ENCODE results near the gene EXO1. TPM values are rescaled to one million over a fixed set of nuclear protein-coding genes. Genes with fewer than 3 reads are reported as not detected.

Gene EXO1
- total and polyA plus RNA-seq, 2 experiments from 2014 or later: 6.2 TPM

DNA sequence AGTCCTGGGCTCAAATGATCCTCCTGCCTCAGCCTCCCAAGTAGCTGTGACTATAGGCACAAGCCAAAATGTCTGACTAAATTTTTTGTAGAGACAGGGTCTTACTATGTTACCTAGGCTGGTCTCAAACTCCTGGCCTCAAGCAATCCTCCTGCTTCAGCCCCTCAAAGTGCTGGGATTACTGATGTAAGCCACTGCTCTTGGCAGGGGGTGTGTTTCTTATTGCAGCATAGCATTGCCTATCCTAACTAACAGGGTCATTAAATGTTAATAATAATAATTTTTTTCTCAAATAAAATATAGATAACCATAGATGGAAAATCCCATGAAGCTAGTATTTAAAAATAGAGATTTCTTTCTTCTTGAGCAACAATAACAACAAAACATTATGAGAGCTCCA is 52.4 kb downstream of the EXO1 start:
- Histone ChIP-seq H3K27ac (no peak overlapping the region), H3K9ac (no peak overlapping the region), H3K79me2 (ENCODE audit: insufficient read depth) (no peaks in the 10 kb centered on the region), H3F3A (ENCODE audit: insufficient read depth) (no peaks in the 10 kb centered on the region), H4K20me1 (ENCODE audit: insufficient read depth) (no peaks in the 10 kb centered on the region), H3K27me3 (replicated peaks; ENCODE audit: insufficient read depth) (no peaks in the 10 kb centered on the region), H3K4me3 (no peak overlapping the region), H3K4me1 (ENCODE audit: insufficient read depth) (no peaks in the 10 kb centered on the region), H3K9me2 (ENCODE audit: insufficient read depth) (no peaks in the 10 kb centered on the region), H3K36me3 (ENCODE audit: low read depth) (no peaks in the 10 kb centered on the region), H3K9me3 (ENCODE audit: low read depth) (no peaks in the 10 kb centered on the region), H3K4me2 (ENCODE audit: unreplicated experiment) (no peak overlapping the region), H2AFZ (no peak overlapping the region)
- in situ Hi-C loops (cut with MboI): no loop called here
- TF ChIP-seq EZH2phosphoT487 (IDR thresholded peaks at IDR 0.05; ENCODE audit: insufficient read depth, low read depth) (no peak), EZH2 (IDR thresholded peaks at IDR 0.05; ENCODE audit: insufficient read depth, poor library complexity, severe bottlenecking) (no peak)
- DNase-seq: no peak

- Histone ChIP-seq H3K79me2 (ENCODE audit: insufficient read depth) (no peaks in the 10 kb centered on the region), H3K4me1 (ENCODE audit: insufficient read depth) (no peaks in the 10 kb centered on the region), H3K9me2 (ENCODE audit: insufficient read depth) (no peaks in the 10 kb centered on the region), H2AFZ (peak overlapping the region; percentile 49; the same call in 1 of the 2 replicates), H3K27me3 (replicated peaks; ENCODE audit: insufficient read depth) (no peaks in the 10 kb centered on the region), H3K4me2 (ENCODE audit: unreplicated experiment) (no peak overlapping the region), H3K36me3 (ENCODE audit: low read depth) (no peaks in the 10 kb centered on the region), H3F3A (ENCODE audit: insufficient read depth) (no peaks in the 10 kb centered on the region), H3K27ac (no peak overlapping the region), H3K9ac (no peak overlapping the region), H3K4me3 (no peak overlapping the region), H3K9me3 (ENCODE audit: low read depth) (no peaks in the 10 kb centered on the region), H4K20me1 (ENCODE audit: insufficient read depth) (no peaks in the 10 kb centered on the region)
- 54 to 58% methylated on average over 5 of the region's 5 CpGs for WGBS, 2 experiments (ENCODE audit: low coverage in 1 of 2, low lambda C conversion rate in 2 of 2, missing lambda C conversion rate in 2 of 2)
- DNase-seq: peak; percentile 31
- in situ Hi-C loops (cut with MboI): no loop called here
- TF ChIP-seq EZH2 (IDR thresholded peaks at IDR 0.05; ENCODE audit: insufficient read depth, poor library complexity, severe bottlenecking) (no peak), EZH2phosphoT487 (IDR thresholded peaks at IDR 0.05; ENCODE audit: insufficient read depth, low read depth) (no peak)
Observed at GRCh38 chr1:241902391-241903065, 54.5 kb downstream of the EXO1 start.

- Histone ChIP-seq H3K4me1 (ENCODE audit: insufficient read depth) (peaks cover 8% of the 10 kb centered on the region), H3K36me3 (ENCODE audit: low read depth) (no peaks in the 10 kb centered on the region), H3K9ac (no peak overlapping the region), H3K4me2 (ENCODE audit: unreplicated experiment) (no peak overlapping the region), H2AFZ (no peak overlapping the region), H4K20me1 (ENCODE audit: insufficient read depth) (no peaks in the 10 kb centered on the region), H3K9me2 (ENCODE audit: insufficient read depth) (no peaks in the 10 kb centered on the region), H3K4me3 (no peak overlapping the region), H3K79me2 (ENCODE audit: insufficient read depth) (no peaks in the 10 kb centered on the region), H3K27me3 (replicated peaks; ENCODE audit: insufficient read depth) (no peaks in the 10 kb centered on the region), H3K9me3 (ENCODE audit: low read depth) (no peaks in the 10 kb centered on the region), H3K27ac (no peak overlapping the region), H3F3A (ENCODE audit: insufficient read depth) (0 out of 2 replicates have a peak, but pooled peaks cover 7% of the 10 kb centered on the region)
- in situ Hi-C loops (cut with MboI): no loop called here
- WGBS, 2 experiments (ENCODE audit: low coverage in 1 of 2, low lambda C conversion rate in 2 of 2, missing lambda C conversion rate in 2 of 2): 96 to 99% methylated on average over 7 of the region's 7 CpGs
- no peak for DNase-seq
- no peak for TF ChIP-seq EZH2 (IDR thresholded peaks at IDR 0.05; ENCODE audit: insufficient read depth, poor library complexity, severe bottlenecking)
- no peak for TF ChIP-seq EZH2phosphoT487 (IDR thresholded peaks at IDR 0.05; ENCODE audit: insufficient read depth, low read depth)
Observed at GRCh38 chr1:241916196-241916595, 68.2 kb downstream of the EXO1 start.

GRCh38 chr1:241917487-241917886 is 69.5 kb downstream of the EXO1 start:
- in situ Hi-C loops (cut with MboI): no loop called here
- Histone ChIP-seq H3K27me3 (replicated peaks; ENCODE audit: insufficient read depth) (no peaks in the 10 kb centered on the region), H3K4me2 (ENCODE audit: unreplicated experiment) (no peak overlapping the region), H4K20me1 (ENCODE audit: insufficient read depth) (no peaks in the 10 kb centered on the region), H3F3A (ENCODE audit: insufficient read depth) (0 out of 2 replicates have a peak, but pooled peaks cover 7% of the 10 kb centered on the region), H3K4me1 (ENCODE audit: insufficient read depth) (peaks cover 8% of the 10 kb centered on the region), H3K79me2 (ENCODE audit: insufficient read depth) (no peaks in the 10 kb centered on the region), H3K36me3 (ENCODE audit: low read depth) (no peaks in the 10 kb centered on the region), H3K4me3 (no peak overlapping the region), H3K9me2 (ENCODE audit: insufficient read depth) (no peaks in the 10 kb centered on the region), H3K9ac (no peak overlapping the region), H2AFZ (no peak overlapping the region), H3K27ac (no peak overlapping the region), H3K9me3 (ENCODE audit: low read depth) (no peaks in the 10 kb centered on the region)
- no peak for DNase-seq
- TF ChIP-seq EZH2phosphoT487 (IDR thresholded peaks at IDR 0.05; ENCODE audit: insufficient read depth, low read depth) (no peak), EZH2 (IDR thresholded peaks at IDR 0.05; ENCODE audit: insufficient read depth, poor library complexity, severe bottlenecking) (no peak)
- WGBS, 2 experiments (ENCODE audit: low coverage in 1 of 2, low lambda C conversion rate in 2 of 2, missing lambda C conversion rate in 2 of 2): 95 to 98% methylated on average over 12 of the region's 12 CpGs

Measured in GM23248 (cell line).